ENCODE data around the gene PIEZO1. TPM values are rescaled to one million over a fixed set of nuclear protein-coding genes. Genes with fewer than 3 reads are reported as not detected.
A peak's percentile ranks its signal among the peaks of the same experiment; 100 is the strongest.

PIEZO1 gene
- polyA plus RNA-seq, 1 experiment: 47.0 TPM

- POLR2A ChIA-PET: interaction anchor here (1.6 kb wide), 1 partner anchor 27 kb away, joined by 4 read pairs; the partner anchor contains the start of gene PIEZO1
- H3K27me3 ChIP-seq (ENCODE audit: control insufficient read depth, insufficient read depth, low read length): no peaks in the 10 kb centered on the region
- no peak overlapping the region for H3K4me3 ChIP-seq (ENCODE audit: low read depth, low read length)
- CTCF ChIA-PET: interaction anchor here (3.1 kb wide), 1 partner anchor 21 kb away, joined by 14 read pairs; no protein-coding TSS in a partner anchor
- no peak for TF ChIP-seq CTCF (IDR thresholded peaks at IDR 0.05; ENCODE audit: low read depth, low read length)
- H3K27ac ChIP-seq (ENCODE audit: low read depth, low read length): peak overlapping the region; percentile 11
- DNase-seq (ENCODE audit: low read depth, low spot score): no peak
- peaks cover 8% of the 10 kb centered on the region; the same call in 1 of the 2 replicates for H3K9me3 ChIP-seq (ENCODE audit: control insufficient read depth, insufficient read depth, low read length)
Measured at GRCh38 chr16:88758227-88758943, 26.6 kb downstream of the PIEZO1 start.

- DNase-seq (ENCODE audit: low read depth, low spot score): no peak
- Histone ChIP-seq H3K27me3 (ENCODE audit: control insufficient read depth, insufficient read depth, low read length) (no peaks in the 10 kb centered on the region), H3K9me3 (ENCODE audit: control insufficient read depth, insufficient read depth, low read length) (peaks cover 8% of the 10 kb centered on the region; the same call in 1 of the 2 replicates), H3K27ac (ENCODE audit: low read depth, low read length) (peak overlapping the region; percentile 68), H3K4me3 (ENCODE audit: low read depth, low read length) (no peak overlapping the region)
- no peak for TF ChIP-seq CTCF (IDR thresholded peaks at IDR 0.05; ENCODE audit: low read depth, low read length)
- ChIA-PET POLR2A (interaction anchor here (0.6 to 1.1 kb wide), 2 partner anchors 18 to 200 kb away, joined by 5 read pairs; no protein-coding TSS in a partner anchor), CTCF (interaction anchor here (0.5 to 2.3 kb wide), 5 partner anchors 11 to 92 kb away, joined by 3 to 11 read pairs (median 8); no protein-coding TSS in a partner anchor)
Measured at GRCh38 chr16:88755745-88756443, 29.1 kb downstream of the PIEZO1 start.

GRCh38 chr16:88754912-88755744 lies 29.9 kb downstream of the PIEZO1 start:
- peak; percentile 18; the same call in 1 of the 2 replicates for TF ChIP-seq CTCF (IDR thresholded peaks at IDR 0.05; ENCODE audit: low read depth, low read length)
- H3K9me3 ChIP-seq (ENCODE audit: control insufficient read depth, insufficient read depth, low read length): peaks cover 8% of the 10 kb centered on the region; the same call in 1 of the 2 replicates
- no peaks in the 10 kb centered on the region for H3K27me3 ChIP-seq (ENCODE audit: control insufficient read depth, insufficient read depth, low read length)
- no peak overlapping the region for H3K4me3 ChIP-seq (ENCODE audit: low read depth, low read length)
- ChIA-PET POLR2A (interaction anchor here (0.6 to 2.0 kb wide), 5 partner anchors 16 to 200 kb away, joined by 5 read pairs; partner anchors contain the start of gene PIEZO1), CTCF (interaction anchor here (0.5 to 2.3 kb wide), 6 partner anchors 10 to 1512 kb away, joined by 3 to 11 read pairs (median 8); no protein-coding TSS in a partner anchor)
- peak overlapping the region; percentile 70 for H3K27ac ChIP-seq (ENCODE audit: low read depth, low read length)
- peak; percentile 60 for DNase-seq (ENCODE audit: low read depth, low spot score)

- Histone ChIP-seq H3K9me3 (ENCODE audit: control insufficient read depth, insufficient read depth, low read length) (peaks cover 8% of the 10 kb centered on the region; the same call in 1 of the 2 replicates), H3K4me3 (ENCODE audit: low read depth, low read length) (no peak overlapping the region), H3K27ac (ENCODE audit: low read depth, low read length) (peak overlapping the region; percentile 70), H3K27me3 (ENCODE audit: control insufficient read depth, insufficient read depth, low read length) (no peaks in the 10 kb centered on the region)
- no peak for DNase-seq (ENCODE audit: low read depth, low spot score)
- no peak for TF ChIP-seq CTCF (IDR thresholded peaks at IDR 0.05; ENCODE audit: low read depth, low read length)
- ChIA-PET POLR2A (interaction anchor here (0.7 to 2.0 kb wide), 5 partner anchors 17 to 30 kb away, joined by 3 to 5 read pairs (median 5); partner anchors contain the start of gene PIEZO1), CTCF (interaction anchor here (0.5 to 2.3 kb wide), 4 partner anchors 11 to 977 kb away, joined by 5 to 11 read pairs (median 6); no protein-coding TSS in a partner anchor)
Measured at GRCh38 chr16:88754109-88754911, 30.7 kb downstream of the PIEZO1 start.
